GM19324 (cell line): ENCODE data around the gene GLP1R.
"Not testable (repeated sequence)": the region's sequence is repeated elsewhere in the genome, so short reads cannot be mapped to it uniquely, and the experiment has no call there.

ENCODE experiments used
- ATAC-seq: cut with Tn5 transposase; IDR thresholded peaks from one replicate; pipeline ENCODE4 v1.9.1; 2021; ENCODE audit warnings: mild to moderate bottlenecking, moderate library complexity; ENCODE audit not compliant: unreplicated experiment, low FRiP score

Gene GLP1R

DNA sequence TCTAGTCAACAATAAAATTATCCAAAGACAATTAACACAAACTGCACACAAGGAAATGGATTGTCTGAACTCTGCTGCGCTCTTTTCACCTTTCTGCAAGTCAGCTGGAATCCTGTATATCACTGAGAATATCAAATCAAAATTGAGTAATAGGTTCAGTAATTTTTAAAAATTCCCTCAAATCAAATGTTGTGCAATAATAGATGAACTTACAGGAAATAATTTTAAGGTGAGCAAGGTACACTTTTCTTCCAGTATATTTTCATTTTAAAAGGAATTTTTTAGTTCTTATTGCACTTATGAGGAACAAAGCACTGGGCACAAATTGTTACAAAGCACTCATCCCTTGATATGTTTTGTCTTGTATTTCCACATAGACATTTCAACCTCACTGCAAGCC, 65.2 kb downstream of the GLP1R start:
- ATAC-seq, result no peak

DNA sequence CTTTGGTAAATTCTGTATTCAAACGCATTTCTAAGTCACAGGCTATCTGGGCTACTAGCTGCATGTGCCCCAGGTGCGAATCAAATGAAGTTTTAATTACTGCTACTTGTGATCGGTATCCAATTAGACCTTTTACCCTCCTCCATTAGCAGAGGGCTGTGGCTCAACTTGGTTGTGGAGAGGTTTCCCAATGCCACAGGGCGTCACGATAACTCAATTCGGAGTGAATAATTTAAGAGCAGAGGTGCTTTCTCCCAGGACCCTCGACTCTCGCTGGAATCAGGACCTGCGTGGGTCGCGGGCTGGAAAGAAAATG, 65.8 kb downstream of the GLP1R start:
- peak; percentile 12 for ATAC-seq

DNA sequence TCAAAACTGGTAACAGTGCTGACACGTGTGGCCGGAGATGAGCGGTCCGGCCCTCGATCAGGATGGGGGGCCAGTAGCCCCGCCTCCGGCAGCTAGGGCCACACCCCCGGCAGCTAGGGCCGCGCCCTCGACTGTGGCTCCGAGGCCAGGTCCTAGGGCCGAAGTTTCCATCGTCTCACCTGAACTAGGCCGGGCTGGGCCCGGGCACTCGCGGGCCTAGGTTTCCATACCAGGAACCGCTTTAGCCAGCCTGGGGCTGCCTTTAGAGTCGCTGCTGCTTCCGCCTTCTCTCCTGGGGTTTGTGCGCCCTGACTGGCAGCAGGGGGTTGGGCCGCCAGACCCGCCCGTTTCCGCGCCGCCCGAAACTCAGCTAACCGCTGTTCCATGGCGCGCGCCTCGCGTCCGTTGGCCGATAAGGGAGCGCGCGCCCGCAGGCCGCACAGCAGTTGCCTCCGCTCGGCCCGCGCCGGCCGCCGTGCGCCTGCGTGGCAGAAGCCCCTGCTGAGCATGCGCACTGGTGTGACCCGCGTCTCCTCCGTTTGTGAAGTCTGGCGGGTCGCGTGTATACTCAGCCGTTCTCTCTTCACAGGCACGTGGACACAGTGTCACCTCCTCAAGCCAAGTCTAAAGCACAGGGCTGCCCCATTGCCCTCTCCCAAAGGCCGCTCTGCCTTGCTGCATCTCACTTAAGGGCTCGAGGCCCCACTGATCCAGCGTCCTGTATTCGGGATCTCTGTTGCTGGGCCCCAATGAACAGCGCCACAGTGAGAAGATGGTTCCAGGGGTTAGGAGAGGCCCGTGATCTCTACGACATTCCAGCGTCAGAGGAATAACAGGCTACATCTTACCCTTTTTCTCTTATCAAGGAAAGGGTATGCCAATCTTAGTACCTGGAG, 66.4 kb downstream of the GLP1R start, which contains the start of gene SAYSD1:
Gene SAYSD1 (minus strand): TSS at position 483 of the 896 bp plus-strand sequence. CDS start 97 bp downstream, at position 386.
- ATAC-seq, result peak; percentile 95

DNA sequence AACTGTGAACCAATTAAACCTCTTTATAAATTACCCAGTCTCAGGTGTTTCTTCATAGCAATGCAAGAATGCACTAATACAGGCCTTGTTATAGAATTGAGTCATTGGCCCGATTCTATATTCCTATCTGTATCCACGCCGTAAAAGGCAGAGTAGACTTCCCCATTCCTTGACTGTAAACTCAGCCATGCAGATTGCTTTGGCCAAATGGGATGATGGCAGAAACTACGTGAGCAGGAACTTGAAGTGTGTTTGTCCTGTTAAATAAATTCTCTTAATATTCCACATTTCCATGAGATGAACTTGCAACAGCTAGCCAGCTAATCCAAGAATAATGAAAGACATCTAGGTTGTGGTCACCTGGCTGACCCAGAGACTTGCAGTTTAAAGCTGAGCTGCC, 70.3 kb downstream of the GLP1R start:
- no peak for ATAC-seq

DNA sequence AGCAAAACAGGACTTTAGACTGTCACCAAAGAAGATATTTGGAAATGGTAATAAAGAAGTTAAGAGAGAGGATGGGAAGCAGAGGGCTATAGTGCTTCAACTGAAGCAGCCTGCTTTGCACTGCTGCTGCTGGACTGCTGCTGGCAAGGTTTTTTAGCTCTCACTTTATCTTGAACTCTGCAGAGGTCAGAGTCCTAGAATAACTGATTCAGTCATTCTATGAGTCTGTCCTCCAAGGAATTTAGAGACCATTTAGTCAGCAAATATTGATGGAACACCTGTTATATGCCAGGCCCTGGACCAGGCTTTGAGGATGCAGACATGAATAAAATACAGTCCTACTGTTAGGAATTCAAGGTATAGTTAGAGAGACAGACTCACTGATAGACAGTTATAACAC, 75.5 kb downstream of the GLP1R start:
- no peak for ATAC-seq

DNA sequence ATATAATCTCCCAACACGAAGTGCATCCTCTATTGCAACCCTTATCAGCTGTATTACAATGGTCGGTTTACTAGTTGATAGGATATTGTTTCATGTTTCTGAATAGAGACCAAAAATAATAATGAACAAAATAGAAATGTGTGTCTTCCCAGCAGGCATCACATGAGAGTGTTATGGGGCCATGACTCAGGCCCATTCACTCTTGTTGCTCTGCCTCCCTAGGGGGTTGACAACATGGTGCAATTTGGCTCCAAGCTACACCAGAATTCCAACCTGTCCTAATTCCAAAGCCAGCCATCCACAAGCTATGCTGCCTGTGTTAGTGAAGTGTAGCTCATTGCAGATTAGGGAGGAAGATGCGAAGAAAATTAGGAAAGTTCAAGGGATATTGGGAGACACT, 79.5 kb downstream of the GLP1R start:
- no peak for ATAC-seq

DNA sequence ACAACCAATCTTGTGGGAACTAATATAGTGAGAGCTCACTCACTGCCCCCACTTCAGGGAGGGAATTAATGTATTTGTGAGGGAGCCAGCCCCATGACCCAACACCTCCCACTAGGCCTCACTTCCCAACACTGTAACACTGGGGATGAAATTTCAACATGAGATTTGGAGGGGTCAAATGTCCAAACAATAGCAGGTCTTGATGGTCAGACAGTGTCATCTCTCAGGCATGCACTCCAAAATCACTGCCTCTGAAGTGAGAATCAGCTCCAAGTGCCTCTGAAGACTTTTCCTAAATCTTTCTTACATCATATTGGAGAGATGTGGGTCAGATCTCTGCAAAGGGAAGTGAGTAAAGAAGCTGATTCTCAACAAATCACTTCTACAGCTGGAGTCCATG, 80.3 kb downstream of the GLP1R start:
- no peak for ATAC-seq

DNA sequence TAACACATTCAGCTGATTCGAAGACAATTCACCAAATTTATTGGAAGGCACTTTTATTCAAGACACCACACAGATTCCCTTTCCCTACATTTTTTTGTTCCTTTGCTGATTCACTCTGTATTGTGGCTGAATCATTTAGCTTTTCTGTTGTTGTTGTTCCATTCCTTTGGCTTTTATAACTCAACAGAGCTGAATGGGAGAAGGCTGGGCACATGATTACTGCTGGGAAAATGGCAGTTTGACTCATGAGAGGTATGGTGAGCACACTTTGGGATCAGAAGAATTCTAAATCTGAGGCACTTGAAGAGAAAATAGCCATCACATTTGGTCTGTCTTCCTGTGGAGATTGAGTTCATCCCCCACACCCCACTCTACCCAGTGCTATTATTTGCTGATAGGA, 82.1 kb downstream of the GLP1R start:
- no peak for ATAC-seq

DNA sequence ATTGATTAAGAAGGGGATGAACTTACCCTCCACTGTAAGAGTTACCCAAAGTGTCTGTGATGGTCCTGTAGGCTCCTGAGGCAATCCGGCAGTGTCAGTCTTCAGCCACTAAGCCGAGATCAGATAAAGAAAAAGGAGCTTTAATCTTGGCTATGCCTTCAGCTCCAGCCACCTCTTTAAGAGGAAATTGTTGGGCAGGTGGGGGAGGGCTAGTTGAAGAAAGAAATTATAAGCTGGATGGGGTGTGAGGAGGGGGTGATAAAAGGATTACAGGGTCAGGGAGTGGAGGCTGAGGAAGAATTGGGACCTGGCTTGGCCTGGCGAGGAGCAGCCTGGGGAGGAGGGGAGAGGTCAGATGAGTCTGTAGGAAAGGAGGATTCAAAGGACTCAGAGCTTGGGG, 86.2 kb downstream of the GLP1R start:
- ATAC-seq, result not testable (repeated sequence)

DNA sequence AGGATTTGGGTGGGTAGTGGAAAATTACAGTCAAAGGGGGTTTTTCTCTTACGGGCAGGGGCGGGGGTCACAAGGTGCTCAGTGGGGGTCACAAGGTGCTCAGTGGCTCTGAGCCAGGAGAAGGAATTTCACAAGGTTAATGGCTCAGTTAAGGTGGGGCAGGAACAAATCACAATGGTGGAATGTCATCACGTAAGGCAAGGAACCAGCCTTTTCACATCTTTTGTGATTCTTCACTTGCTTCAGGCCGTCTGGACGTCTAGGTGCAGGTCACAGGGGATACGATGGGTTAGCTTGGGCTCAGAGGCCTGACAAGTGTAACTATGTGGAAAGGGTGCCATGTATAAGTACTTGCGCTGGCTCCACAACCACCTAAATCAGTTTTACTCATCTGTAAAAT, 87.6 kb downstream of the GLP1R start:
- not testable (repeated sequence) for ATAC-seq

DNA sequence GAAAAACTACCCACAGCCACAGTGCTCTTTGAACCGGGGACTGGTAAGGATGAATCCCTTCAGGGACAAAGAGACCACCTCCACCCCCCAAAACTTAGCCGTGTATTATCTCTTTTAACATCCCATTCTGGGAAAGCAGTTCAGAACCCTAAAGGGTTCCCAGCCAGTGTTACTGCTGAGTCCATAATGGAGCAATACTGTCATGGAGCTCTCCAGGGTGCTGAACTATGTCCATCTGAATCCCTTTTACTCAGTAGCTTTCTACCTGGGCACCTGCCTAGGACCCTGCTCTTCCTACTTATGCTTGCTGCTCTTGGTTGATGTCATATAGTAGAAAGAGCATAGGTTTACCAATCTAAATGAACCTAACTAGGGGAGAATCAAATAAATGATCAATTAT, 88.7 kb downstream of the GLP1R start:
- ATAC-seq, result no peak
